ENCODE results near the gene KRT15.
A peak's percentile ranks its signal among the peaks of the same experiment; 100 is the strongest.

The KRT15 gene

GRCh38 chr17:41491476-41491875 lies 27.2 kb downstream of the KRT15 start:
- H3K36me3 ChIP-seq = no peaks in the 10 kb centered on the region
- TF ChIP-seq CTCF (IDR thresholded peaks at IDR 0.05) = no peak
- no peak overlapping the region for H3K4me3 ChIP-seq (ENCODE audit: low read depth in 1 of 2, low read length in 1 of 2)
- no peaks in the 10 kb centered on the region for H3K27me3 ChIP-seq
- H3K27ac ChIP-seq = no peak overlapping the region
- H3K9me3 ChIP-seq = no peaks in the 10 kb centered on the region
- H3K4me1 ChIP-seq (ENCODE audit: control insufficient read depth in 1 of 2, insufficient read depth in 1 of 2, low read depth in 1 of 2, low read length in 1 of 2) = peaks cover 4 to 23% of the 10 kb centered on the region in 2 experiments

DNA sequence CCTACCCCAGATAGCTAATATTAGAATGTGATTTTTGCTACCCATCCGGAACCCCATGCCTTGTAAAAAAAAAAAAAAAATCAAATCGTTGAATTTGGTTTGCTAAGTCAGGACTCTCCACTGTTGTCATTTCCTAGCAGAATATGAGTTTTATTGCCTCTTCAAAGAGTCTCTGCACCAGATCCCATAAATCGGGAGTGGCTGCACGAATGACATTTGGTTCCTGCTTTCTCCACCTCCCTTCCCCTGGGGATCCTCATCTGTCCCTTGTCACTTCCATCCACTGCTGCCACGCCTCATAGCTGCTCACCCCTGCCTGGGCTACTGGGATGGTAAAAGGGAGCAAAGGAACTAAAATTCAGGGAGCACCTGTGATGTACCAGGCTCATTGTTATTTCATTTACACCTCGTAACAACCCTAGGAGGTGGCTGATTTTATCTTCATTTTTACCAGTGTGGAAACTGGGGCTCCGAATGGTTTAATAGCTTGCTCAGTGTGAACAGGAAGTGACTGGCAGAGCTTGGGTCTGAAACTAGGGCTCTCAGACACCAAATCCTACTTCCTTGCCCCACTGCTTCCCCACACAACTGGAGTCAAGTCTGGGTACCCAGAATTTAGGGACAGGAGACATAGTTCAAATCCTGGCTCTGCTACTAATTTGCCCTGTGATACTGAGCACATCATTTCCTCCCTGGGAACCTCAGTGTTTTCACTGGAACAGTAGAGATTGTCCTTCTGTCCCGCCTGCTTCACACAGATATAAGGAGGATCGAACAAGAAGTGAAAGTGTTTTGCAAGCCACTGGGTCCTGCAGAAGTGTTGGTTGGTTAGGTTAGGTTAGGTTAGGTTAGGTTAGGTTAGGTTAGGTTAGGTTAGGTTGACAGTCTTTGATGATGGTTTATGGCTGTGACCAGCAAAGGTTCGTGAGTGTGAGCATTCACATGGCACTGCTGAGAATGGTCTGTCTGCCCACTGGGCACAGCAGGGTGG lies 28.4 kb downstream of the KRT15 start:
- Histone ChIP-seq H3K27me3 (no peaks in the 10 kb centered on the region), H3K36me3 (no peaks in the 10 kb centered on the region), H3K4me3 (ENCODE audit: low read depth in 1 of 2, low read length in 1 of 2) (no peak overlapping the region), H3K27ac (peak overlapping the region; percentile 56), H3K4me1 (ENCODE audit: control insufficient read depth in 1 of 2, insufficient read depth in 1 of 2, low read depth in 1 of 2, low read length in 1 of 2) (peaks cover 0 to 18% of the 10 kb centered on the region in 2 experiments), H3K9me3 (no peaks in the 10 kb centered on the region)
- TF ChIP-seq CTCF (IDR thresholded peaks at IDR 0.05) = no peak

GRCh38 chr17:41489531-41489930 lies 29.2 kb downstream of the KRT15 start, which contains the start of gene KRT36:
KRT36 (minus strand) TSS chr17:41489910; CDS start chr17:41489864, 46 bp downstream.
- Histone ChIP-seq H3K4me3 (ENCODE audit: low read depth in 1 of 2, low read length in 1 of 2) (no peak within 1 kb of the TSS), H3K27ac (peak within 1 kb of the TSS; percentile 56), H3K27me3 (no peaks in the 10 kb centered on the region), H3K4me1 (ENCODE audit: control insufficient read depth in 1 of 2, insufficient read depth in 1 of 2, low read depth in 1 of 2, low read length in 1 of 2) (peaks cover 0 to 18% of the 10 kb centered on the region in 2 experiments), H3K36me3 (no peaks in the 10 kb centered on the region), H3K9me3 (no peaks in the 10 kb centered on the region)
- TF ChIP-seq CTCF (IDR thresholded peaks at IDR 0.05) = no peak

DNA sequence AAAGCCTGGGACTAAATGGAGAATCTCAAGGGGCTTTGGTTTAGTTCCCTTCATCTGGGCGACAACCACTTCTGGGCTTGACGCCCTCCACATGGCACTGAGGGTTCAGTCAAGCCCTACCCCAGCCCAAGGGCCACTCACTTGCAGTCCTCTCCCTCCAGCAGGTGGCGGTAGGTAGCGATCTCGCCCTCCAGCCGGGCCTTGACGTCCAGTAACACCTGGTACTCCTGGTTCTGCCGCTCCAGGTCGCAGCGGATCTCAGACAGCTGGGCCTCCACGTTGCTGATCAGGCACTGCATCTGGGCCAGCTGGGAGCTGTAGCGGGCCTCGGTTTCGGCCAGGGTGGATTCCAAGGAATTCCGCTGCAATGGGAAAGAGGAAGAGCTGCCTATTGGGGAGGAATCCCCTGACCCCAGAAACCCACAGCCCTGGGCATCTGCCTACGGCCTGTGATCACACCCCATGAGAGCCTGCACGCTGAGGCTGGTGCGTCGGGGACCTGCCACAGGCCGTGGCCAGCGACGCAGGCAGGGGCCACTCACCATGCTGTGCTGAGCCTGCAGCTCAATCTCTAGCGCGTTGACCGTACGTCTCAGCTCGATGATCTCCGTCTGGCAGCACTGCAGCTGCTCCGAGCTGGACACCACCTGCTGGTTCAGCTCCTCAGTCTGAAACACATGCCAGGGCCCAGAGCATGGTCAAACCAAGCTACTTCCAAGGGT lies 31.7 kb downstream of the KRT15 start:
- H3K27me3 ChIP-seq = no peaks in the 10 kb centered on the region
- no peak overlapping the region for H3K4me3 ChIP-seq (ENCODE audit: low read depth in 1 of 2, low read length in 1 of 2)
- H3K4me1 ChIP-seq (ENCODE audit: control insufficient read depth in 1 of 2, insufficient read depth in 1 of 2, low read depth in 1 of 2, low read length in 1 of 2) = peaks cover 0 to 18% of the 10 kb centered on the region in 2 experiments
- H3K27ac ChIP-seq = no peak overlapping the region
- no peaks in the 10 kb centered on the region for H3K36me3 ChIP-seq
- no peaks in the 10 kb centered on the region for H3K9me3 ChIP-seq
- TF ChIP-seq CTCF (IDR thresholded peaks at IDR 0.05) = peak; percentile 78

GRCh38 chr17:41486316-41486715 lies 32.4 kb downstream of the KRT15 start:
- H3K4me1 ChIP-seq (ENCODE audit: control insufficient read depth in 1 of 2, insufficient read depth in 1 of 2, low read depth in 1 of 2, low read length in 1 of 2) = peaks cover 0 to 18% of the 10 kb centered on the region in 2 experiments
- H3K27ac ChIP-seq = no peak overlapping the region
- H3K36me3 ChIP-seq = no peaks in the 10 kb centered on the region
- no peaks in the 10 kb centered on the region for H3K9me3 ChIP-seq
- TF ChIP-seq CTCF (IDR thresholded peaks at IDR 0.05) = no peak
- H3K27me3 ChIP-seq = no peaks in the 10 kb centered on the region
- no peak overlapping the region for H3K4me3 ChIP-seq (ENCODE audit: low read depth in 1 of 2, low read length in 1 of 2)
